GM19193 (cell line): ENCODE measurements around the gene ZFP14.

Source experiments
- POLR2A ChIP-seq: IDR thresholded peaks from 4 replicates; pipeline ENCODE4 v1.6.1; 2011; ENCODE audit not compliant: insufficient read depth, insufficient read length; ENCODE audit errors: extremely low read depth

Gene ZFP14

DNA sequence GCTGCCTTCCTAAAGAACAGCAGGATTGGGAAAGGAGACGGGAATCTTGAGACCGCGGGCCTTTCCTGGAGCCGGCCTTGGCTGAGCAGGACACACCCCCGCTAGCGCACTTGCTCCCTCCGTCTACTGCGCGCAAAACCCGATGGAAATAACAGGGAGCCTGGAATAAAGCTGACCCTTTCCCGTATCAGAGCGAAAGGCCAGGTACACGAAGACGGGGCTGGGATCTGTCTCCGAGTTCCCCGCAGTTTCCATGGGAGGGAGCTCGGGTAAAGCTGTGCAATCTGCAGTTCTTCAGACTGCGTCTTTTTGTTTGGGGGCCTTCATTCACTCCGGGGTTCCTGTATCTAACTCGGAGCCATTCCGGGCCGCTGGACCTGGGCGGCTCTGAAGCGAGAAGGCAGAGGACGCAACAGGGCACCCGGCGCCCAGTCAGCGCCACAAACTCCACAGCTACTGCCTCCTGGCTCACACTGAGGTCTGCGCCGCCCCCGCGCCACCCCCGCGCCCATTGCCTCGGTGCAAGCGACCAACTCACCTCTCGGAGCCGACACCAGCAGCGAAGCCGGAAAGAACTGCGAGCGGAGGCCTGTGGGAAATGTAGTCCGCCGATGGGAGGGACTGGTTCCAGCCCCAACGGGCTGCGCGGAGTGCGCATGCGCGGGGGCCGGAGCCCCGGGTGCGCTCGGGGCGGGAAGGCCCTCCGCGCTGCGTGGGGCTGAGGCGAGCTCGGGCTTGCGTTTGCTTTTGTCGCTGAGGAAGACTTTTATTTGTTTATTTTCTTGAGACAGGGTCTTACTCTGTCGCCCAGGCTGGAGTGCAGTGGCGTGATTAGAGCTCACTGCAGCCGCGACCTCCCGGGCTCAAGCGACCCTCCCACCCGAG lies at the start of gene ZFP14:
ZFP14 (minus strand) TSS at position 577 of the 885 bp plus-strand sequence. CDS start 11,309 bp downstream, outside the sequence.
- TF ChIP-seq POLR2A: peak; percentile 51

DNA sequence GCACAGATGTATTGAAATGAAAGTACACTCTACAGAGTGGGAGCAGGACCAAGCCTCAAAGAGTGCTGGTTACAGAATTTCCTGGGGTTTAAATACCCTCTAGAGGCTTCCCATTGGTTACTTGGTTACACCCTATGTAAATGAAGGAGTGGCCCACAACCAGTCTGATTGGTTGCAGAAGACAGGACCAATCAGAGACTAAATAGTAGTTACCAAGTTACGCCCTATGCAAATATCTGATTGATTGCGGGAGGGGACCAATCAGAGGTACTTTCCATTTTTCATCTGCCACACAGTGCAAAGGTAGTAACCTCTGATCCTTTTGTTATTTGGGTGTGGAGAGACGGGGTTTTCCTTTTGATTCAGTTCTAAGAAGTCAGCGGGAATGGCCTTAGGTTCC lies 44.9 kb upstream of the ZFP14 start:
- no peak for TF ChIP-seq POLR2A

DNA sequence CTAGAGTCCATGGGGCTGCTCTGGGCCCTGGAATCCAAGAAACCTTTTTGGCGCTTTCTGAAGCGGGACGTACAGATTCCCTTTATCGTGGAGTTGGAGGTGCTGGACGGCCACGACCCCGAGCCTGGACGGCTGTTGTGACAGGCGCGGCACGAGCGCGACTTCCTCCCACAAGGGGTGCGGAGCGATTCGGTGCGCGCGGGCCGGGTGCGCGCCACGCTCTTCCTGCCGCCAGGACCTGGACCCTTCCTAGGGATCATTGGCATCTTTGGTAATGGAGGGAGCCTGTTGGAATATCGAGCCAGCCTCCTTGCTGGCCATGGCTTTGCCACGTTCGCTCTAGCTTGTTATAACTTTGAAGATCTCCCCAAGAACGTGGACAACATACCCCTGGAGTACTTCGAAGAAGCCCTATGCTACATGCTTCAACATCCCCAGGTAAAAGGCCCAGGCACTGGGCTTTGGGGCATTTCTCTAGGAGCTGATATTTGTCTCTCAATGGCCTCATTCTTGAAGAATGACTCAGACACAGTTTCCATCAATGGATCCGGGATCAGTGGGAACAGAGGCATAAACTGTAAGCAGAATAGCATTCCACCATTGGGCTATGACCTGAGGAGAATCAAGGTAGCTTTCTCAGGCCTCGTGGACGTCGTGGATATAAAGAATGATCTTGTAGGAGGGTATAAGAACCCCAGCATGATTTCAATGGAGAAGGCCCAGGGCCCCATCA lies 42.9 kb upstream of the ZFP14 start:
- no peak for TF ChIP-seq POLR2A

DNA sequence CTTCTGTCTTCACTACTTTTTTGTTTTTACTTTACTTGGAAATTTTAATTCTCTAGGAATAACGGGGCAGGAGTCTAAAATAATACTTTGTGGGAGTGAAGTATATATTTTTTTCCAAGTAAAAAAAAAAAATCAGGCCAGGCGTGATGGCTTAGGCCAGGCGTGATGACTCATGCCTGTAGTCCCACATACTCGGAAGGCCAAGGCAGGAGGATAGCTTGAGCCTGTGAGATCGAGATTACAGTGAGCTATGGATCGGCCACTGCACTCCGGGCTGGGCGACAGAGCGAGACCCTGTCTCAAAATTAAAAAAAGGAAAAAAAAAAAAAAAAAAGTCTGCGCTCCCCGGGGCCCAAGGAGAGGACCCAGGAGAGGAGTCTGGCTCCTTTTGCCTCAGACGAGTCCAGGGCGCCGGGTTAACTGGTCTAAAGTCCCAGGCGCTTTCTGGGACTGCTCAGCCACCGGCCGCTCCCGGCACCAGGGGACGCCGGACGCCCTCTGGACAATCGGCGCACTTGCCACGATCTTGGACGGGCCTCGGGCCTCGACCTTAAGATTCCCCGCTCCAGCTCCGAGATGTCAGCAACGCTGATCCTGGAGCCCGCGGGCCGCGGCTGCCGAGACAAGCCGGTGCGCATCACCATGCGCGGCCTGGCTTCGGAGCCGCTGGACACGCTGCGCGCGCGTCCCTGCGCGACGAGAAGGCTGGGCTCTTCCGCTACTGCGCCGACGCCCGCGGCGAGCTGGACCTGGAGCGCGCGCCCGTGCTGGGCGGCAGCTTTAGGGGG lies 42.2 kb upstream of the ZFP14 start:
- TF ChIP-seq POLR2A: no peak

DNA sequence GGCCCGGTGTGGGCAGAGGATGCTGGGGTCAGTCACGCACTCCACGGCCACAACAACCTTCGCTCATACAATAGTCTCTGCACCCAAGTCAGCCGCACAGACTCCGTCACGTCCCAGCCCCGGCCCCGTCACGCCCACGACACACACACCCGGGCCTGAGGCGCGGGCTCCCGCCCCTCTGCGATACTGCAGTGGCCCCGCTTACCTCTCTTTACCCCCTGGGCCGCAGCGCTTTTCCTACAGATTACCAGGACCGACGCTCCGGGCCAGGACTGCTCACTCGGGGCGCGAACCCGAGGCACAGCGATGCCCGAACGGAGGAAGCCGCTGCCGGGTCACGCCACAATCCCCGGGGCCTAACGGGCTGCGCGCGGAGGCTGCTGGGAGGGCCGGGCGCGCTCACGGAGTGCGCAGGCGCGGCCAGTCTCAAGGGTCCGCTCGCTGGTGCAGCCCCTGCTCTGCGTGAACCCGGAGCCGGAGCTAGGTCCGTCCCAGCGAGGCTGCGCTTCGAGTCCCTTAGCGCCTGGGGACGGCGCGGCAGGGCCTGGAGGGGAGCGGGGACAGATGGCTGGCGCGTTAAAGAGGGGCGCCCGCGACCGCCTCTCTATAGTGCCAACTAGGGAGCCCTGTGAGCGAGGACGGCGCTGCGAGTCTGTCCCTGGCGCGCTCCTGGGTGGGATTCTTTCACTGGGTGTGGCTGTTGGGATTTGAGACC lies 39.4 kb upstream of the ZFP14 start, which contains the start of gene ZFP82:
ZFP82 (minus strand) TSS at position 358 of the 715 bp plus-strand sequence. CDS start 8,855 bp downstream, outside the sequence.
- peak; percentile 77 for TF ChIP-seq POLR2A

DNA sequence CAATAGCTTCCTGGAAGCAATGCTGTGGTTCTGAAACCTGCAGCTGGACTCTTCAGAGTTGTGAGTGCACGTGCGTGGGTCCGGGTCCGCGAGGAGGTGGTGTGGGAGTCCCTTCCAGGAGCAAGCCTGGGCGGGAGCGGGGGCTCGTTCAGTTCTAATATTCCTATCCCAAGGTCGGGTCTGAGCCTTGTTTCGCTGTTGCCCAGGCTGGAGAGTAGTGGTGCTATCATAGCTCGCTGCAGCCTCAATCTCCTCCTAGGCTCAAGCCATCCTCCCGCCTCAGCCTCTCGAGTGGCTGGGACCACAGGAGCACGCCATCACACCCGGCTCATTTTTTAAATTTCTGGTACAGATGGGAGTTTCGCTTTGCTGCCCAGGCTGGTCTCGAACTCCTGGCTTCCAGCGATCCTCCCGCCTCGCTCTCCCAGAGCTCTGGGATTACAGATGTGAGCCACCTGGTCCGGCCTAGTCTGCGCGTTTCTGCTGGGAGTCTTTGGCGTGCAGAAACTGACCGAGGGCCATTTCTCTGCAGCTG lies 38.8 kb upstream of the ZFP14 start:
- no peak for TF ChIP-seq POLR2A

DNA sequence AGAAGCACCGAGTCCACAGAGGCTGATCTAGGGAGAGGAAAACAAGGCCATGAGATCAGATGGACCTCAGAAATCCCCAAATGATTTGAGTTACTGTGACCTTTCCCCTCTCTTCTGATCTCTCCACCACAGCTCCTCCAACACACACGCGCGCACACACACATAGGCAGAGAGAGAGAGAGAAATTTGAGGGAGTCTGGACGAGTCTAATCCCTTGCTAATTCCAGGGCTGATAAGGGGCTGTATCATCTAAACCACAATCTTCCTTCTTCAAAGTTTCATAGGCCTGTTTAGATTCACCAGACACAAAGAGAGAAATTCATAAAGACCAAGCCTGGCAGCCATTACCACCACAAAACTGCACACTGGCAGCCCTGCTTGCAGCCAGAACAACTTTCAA lies 30.8 kb upstream of the ZFP14 start:
- no peak for TF ChIP-seq POLR2A

DNA sequence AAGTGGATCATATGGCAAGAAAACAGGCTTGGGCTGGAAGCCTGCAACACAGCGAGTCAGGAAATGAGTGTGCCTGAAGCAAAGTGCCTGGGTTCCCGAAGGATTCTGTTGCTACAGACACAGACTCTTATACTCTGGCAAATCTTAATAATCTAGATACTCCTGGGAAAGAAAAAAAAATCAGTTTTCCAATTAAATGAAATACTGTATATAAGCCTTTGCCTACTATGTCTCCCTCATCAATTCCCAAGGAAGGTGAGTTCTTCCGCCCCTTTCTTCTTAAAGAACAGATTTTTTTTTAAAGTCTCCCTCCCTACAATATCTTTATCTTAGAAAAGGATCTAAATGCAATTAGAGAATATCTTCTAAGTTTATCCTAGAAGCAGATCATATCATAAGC lies 29.1 kb upstream of the ZFP14 start:
- TF ChIP-seq POLR2A: no peak

DNA sequence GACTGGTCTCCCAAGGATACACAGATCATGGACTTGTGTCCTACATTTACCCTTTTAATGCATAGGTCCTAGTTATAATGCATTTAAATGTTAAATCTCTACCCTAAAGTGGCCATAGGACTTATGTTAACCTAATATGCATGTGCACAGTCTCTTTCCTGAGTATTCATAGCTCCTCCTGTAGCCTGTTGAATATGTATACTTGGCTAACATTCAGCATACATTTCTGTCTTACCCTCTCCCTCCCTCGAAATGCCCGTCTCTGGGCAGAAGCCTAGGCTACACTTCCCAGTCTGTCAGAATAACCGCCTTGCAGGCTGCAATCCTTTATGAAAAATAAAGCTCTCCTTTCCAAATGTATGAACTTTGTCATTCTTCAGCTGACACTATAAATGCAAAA lies 25.5 kb upstream of the ZFP14 start:
- no peak for TF ChIP-seq POLR2A

DNA sequence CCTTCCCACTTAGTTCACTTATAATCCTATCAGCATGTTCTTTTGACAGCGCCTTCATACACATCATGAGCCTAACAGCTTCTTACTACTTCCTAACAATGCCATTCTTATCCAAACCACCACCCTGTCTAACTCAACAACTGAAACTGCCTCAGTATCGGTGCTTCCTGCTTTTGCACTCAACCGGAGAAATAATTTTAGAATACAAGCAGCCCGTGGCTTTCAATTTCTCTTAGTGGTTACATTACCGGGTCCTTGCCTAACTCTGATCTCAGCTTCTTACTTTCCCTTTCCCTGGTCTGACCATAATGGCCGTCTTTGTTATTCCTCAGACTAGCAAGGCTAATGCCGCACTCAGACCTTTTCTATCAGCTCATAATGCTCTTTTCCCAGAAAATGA lies 22.5 kb upstream of the ZFP14 start:
- no peak for TF ChIP-seq POLR2A

DNA sequence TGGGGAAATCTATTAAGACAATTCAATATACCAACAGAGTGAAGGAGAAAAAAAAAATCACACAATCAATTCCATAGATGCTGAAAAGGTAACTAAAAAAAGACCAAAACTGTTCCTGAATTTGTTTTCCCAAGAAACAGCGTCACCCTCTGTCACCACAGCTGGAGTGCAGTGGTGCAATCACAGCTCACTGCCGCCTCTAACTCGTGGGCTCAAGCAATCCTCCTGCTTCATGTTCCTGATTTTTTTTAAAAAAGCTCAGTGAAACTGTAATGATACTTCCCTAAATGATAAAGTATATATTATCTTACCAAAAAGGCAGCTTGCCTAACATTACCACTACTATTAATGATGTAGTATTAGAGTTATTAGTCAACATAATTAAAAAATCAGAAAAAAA lies 19.6 kb upstream of the ZFP14 start:
- TF ChIP-seq POLR2A: no peak

DNA sequence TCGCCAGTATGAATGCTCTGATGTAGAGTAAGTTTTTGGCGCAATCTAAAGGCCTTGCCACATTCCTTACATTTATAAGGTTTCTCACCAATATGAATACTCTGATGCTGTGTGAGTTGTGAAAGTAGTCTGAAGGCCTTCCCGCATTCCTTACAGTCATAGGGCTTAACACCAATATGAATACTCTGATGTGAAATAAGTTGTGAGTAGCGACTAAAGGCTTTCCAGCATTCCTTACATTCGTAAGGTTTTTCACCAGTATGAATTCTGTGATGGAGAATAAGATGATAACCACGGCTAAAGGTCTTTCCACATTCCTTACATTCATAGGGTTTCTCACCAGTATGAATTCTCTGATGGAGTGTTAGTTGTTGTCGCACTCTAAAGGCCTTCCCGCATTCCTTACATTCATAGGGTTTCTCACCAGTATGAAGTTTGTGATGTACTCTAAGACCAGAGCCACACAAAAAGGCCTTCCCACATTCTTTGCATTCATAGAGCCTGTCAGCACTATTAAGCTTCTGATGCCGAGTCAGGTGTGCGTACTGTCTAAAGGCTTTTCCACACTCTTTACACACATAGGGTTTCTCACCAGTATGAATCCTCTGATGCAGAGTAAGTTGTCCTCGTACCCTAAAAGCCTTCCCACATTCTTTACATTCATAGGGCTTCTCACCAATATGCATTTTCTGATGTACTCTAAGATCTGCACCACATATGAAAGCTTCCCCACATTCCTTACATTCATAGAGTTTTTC lies 14.1 kb upstream of the ZFP14 start:
- no peak for TF ChIP-seq POLR2A

DNA sequence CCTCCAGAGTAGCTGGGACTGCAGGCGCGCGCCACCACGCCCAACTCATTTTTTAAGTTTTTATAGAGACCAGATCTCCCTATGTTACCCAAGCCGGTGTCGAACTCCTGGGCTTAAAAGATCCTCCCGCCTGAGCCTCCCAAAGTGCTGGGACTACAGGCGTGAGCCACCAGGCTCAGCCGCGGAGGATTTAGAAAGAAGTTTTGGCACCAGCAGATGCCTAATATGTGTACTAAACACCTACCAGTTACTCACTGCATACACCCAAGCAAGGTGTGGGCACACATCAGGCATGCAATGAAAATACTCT lies 464 bp upstream of the ZFP14 start:
- no peak for TF ChIP-seq POLR2A
